ENCODE data around the gene CEACAM8.

- TF ChIP-seq GATA2 (IDR thresholded peaks at IDR 0.05; ENCODE audit: low read depth, low read length), result no peak
- no peak for TF ChIP-seq GATA3 (IDR thresholded peaks at IDR 0.05; ENCODE audit: low read depth, low read length)
These were observed 42.3 kb downstream of the CEACAM8 start for GRCh38 chr19:42552086-42553065.
